NCI-H1417 treated with DMSO at 0.1 percent for 48 hours (cell line): Measurements from ENCODE around the gene HMHB1.

Experiments used
- DNase-seq: peaks from one replicate; lab custom pipeline; 2025; lab: John Stamatoyannopoulos, UW

Gene HMHB1

GRCh38 chr5:143812085-143812705 lies at the start of gene HMHB1:
Gene HMHB1 (plus strand): TSS chr5:143812161.
- DNase-seq: no peak

DNA sequence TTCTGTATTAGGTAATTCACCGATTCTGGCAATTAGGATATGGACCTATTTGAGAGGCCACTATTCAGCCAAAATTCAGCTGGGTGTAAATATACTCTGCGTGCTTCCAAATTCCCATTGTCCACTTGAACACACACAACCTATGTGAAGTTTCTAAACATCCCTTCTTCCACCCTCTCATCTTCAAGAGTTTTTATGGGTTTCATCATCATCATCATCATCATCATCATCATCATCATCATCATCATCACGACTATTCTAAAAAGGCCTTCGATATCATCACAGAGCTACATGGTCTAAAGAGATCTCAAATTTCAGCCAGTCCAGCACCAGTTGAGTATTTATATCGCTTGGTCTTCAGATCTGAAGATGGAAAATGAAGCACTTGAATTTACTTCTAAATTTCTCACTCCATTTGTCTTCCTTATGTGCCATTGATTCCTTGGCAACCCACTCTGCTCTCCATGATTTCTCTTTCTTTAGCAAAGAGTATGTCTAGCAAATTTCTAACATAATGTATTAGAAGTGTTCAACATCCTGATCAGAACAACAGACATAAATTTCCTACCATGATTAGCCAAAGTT lies 49.2 kb upstream of the HMHB1 start:
- no peak for DNase-seq

DNA sequence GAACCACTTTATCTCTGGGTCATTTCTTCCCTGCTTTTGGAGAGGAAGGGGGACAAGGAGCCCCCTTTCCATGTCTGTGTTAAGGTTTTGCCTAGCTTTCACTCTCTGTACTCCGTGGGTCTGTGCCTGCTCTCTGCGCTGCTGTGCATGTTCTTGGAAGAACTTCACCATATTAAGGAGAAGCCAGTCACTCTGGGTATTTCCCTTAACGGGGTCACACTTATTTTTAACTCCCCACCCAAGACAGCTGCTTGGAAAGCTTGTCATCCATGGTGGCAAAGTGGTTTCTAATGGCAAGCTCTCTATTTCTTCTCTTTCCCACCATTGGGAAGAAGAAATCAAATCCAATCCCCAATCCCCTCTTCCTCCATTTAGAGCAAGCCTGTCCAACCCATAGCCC lies 44.8 kb upstream of the HMHB1 start:
- no peak for DNase-seq

DNA sequence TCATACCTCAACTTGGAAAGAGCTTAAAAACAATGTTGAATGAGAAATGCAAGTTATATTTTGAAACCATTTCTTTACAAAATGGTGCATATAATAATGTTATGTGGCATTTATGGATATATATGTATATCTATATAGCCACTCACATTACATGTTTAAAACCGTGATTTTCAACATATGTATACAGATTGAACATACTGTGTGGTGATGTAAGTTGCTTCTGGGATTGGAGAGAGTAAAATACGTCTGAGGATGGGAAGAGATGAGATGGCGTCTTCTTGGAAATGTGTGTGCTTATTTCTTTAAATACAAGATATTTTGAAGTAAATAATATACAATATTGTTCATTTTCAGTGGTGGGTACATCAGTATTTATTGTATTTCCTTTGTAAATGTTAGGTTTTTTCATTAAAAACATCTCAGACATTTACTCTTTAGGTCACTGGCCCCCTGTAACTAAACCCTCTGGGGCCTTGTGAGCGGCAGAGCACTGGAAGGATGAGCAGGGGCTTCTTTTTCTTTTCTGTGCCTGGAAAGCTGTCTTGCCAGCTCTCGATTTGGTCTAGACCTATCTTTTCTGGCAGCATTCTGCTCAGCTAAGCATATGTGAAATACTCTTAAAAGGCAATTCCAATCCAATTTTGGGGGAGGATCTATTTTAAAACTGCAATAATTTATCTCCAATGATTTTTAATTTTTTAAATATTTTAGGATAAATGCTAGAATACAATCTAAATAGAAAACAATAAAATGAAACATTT lies 42.8 kb upstream of the HMHB1 start:
- DNase-seq: no peak

DNA sequence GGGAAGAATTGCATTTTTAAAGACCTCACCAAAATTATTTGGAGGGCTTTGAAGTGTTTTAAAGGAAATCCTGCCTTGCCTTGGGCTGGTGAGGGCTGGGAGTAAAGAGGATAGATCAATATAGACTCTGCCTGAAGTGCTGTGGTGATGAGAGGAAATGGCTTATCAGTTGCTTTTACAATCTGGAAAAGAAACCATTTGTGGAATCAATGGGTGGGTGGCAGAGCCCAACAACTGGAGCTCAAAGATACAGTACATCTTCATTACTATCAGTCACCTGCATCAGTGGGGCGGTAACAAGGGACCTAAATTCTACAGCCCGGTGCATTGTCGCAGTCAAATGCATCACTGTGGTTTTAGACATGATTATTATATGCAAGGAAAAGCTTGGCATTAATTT lies 41.5 kb upstream of the HMHB1 start:
- DNase-seq: no peak

- no peak for DNase-seq
These were observed 40.8 kb upstream of the HMHB1 start for GRCh38 chr5:143771189-143771588.

GRCh38 chr5:143771602-143772001 lies 40.4 kb upstream of the HMHB1 start:
- no peak for DNase-seq

- no peak for DNase-seq
These were observed 39.3 kb upstream of the HMHB1 start for GRCh38 chr5:143772621-143773020.

- no peak for DNase-seq
These were observed 36.7 kb upstream of the HMHB1 start for GRCh38 chr5:143775258-143775657.

GRCh38 chr5:143776951-143777350 lies 35.0 kb upstream of the HMHB1 start:
- no peak for DNase-seq

DNA sequence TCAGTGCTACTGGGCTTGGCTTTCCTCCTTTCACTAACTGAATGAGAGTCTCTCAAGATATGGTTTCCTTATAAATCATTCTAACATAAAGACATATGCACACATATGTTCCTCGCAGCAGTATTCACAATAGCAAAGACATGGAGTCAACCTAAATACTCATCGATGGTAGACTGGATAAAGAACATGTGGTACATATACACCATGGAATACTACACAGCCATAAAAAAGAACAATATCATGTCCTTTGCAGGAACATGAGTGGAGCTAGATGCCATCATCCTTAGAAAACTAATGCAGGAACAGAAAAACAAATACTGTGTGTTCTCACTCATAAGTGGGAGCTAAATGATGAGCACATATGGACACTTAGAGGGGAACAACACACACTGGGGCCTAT lies 32.5 kb upstream of the HMHB1 start:
- DNase-seq: no peak

DNA sequence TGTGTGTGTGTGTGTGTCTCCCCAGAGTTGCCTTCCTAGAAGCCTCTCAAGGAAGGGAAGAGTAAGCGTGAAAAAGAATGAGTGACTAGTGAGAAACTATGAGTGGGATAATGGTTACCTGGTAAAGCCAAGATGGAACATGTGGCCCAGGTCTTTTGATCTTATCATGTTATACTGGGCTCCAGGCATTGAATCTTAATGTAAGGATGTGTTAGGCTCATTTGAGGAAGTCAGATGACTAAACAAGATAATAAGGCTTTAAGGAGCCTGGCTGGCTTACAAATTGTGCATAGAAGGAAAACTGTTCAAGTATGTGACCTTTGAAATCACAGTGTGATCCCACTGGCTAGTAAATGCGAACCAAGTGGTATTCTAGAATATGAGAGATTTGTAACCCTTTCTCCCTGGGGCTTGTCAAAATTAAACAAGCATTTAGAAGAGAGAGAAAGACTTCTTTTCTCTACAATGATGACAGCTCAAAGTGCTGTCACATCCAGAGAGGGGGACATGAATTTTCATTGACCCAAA lies 29.9 kb upstream of the HMHB1 start:
- no peak for DNase-seq

- no peak for DNase-seq
These were observed 29.2 kb upstream of the HMHB1 start for GRCh38 chr5:143782588-143783386.

GRCh38 chr5:143788401-143788800 lies 23.6 kb upstream of the HMHB1 start:
- no peak for DNase-seq

GRCh38 chr5:143790457-143791112 lies 21.4 kb upstream of the HMHB1 start:
- DNase-seq: no peak

GRCh38 chr5:143791848-143792731 lies 19.9 kb upstream of the HMHB1 start:
- no peak for DNase-seq

DNA sequence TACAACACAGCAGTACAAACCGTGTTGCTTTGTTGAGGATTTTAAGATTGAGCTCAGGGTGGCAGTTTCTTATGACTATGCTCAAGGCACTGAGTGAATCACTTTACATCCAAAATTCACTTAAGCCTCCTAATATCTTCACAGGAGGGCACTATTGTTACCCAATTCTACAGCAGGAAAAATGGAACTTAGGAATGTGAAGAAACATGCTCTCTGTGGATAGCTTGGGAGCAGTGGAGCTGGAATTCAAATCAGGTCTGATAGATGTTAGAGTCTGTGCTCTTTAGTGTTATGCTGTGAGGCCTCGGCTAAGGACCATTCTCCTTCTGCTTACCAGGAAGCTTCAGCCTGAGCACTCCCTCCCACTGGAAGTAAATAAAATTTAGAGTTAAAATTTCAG lies 18.7 kb upstream of the HMHB1 start:
- DNase-seq: no peak

DNA sequence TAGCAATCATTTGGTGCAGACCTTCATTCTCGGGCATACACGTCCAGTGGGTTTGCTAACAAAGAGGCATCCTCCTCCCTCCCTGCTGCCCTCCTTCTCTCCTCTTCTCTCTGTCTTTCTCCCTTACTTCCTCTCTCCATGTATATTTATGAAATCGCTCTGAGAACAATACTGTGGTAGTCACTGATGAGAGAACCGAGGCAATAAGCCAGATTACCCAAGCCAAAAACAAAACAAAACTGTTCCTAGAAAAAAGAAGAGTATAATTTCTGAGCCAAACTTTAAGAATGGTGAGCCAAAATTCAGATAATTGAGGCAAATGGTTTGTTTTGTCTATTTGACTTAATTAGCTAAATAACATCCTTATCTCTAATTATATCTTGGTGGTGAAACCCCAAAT lies 15.8 kb upstream of the HMHB1 start:
- DNase-seq: no peak

DNA sequence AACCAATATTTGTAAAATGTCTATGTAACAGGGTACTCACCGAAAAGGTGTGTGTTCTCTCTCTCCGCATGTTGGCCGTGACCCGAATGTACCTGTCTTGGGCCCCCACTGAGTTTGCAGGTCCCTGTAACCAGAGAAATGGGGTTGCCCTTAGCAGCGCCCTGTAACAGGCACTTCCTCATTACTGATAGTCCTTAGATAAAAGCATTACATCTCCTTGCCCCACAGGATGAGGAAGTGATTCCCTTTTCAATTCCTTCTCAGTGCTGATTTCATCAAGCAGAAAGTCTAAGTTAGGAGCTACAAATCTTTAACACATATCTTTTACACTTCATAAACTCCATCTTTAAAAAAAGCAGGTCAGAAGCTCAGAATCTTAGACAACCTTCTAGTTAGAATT lies 15.2 kb upstream of the HMHB1 start:
- no peak for DNase-seq

GRCh38 chr5:143800715-143801114 lies 11.2 kb upstream of the HMHB1 start:
- no peak for DNase-seq
